ENCODE measurements around the gene FUZ.

Gene FUZ

GRCh38 chr19:49812997-49813861 lies at the start of gene FUZ:
Gene FUZ, minus strand, starts transcription at chr19:49813292. Its CDS starts 186 bp downstream, at chr19:49813106.
- peak; percentile 82 for DNase-seq (ENCODE audit: low read depth)

- no peak for DNase-seq (ENCODE audit: low read depth)
Observed at GRCh38 chr19:49862391-49863253, 49.5 kb upstream of the FUZ start.

GRCh38 chr19:49861541-49862378 lies 48.7 kb upstream of the FUZ start:
- no peak for DNase-seq (ENCODE audit: low read depth)

GRCh38 chr19:49861107-49861506 lies 48.0 kb upstream of the FUZ start:
- no peak for DNase-seq (ENCODE audit: low read depth)

GRCh38 chr19:49860336-49861102 lies 47.4 kb upstream of the FUZ start:
- DNase-seq (ENCODE audit: low read depth): no peak

GRCh38 chr19:49859682-49860335 lies 46.7 kb upstream of the FUZ start:
- no peak for DNase-seq (ENCODE audit: low read depth)

- DNase-seq (ENCODE audit: low read depth): no peak
Observed at GRCh38 chr19:49858088-49858985, 45.2 kb upstream of the FUZ start.

GRCh38 chr19:49857838-49858087 lies 44.7 kb upstream of the FUZ start:
- DNase-seq (ENCODE audit: low read depth): no peak

- no peak for DNase-seq (ENCODE audit: low read depth)
Observed at GRCh38 chr19:49857061-49857837, 44.2 kb upstream of the FUZ start.

- DNase-seq (ENCODE audit: low read depth): no peak
Observed at GRCh38 chr19:49856574-49857021, 43.5 kb upstream of the FUZ start.

- DNase-seq (ENCODE audit: low read depth): no peak
Observed at GRCh38 chr19:49855676-49856573, 42.8 kb upstream of the FUZ start.

GRCh38 chr19:49855277-49855675 lies 42.2 kb upstream of the FUZ start:
- DNase-seq (ENCODE audit: low read depth): no peak

GRCh38 chr19:49854378-49855263 lies 41.5 kb upstream of the FUZ start:
- DNase-seq (ENCODE audit: low read depth): no peak

- no peak for DNase-seq (ENCODE audit: low read depth)
Observed at GRCh38 chr19:49853852-49854377, 40.8 kb upstream of the FUZ start.

- DNase-seq (ENCODE audit: low read depth): no peak
Observed at GRCh38 chr19:49852631-49853126, 39.6 kb upstream of the FUZ start.

GRCh38 chr19:49851456-49852259 lies 38.6 kb upstream of the FUZ start:
- peak; percentile 22 for DNase-seq (ENCODE audit: low read depth)

All from stimulated activated CD4-positive, alpha-beta T cell treated with anti-CD3 and anti-CD28 coated beads, Interleukin-2, amount 100 ng/mL, for 4 hours (primary cell).